BE2C (cell line): ENCODE results near the gene KHSRP.

Experiments
- DNase-seq: peaks from one replicate; pipeline ENCODE4 v3.0.0-alpha.2; 2020
- H3K27me3 ChIP-seq: fragments of 250-450 bp; sonication (Bioruptor Pico); 2 replicates; pipeline ENCODE4 v1.5.1; 2020; ENCODE audit warnings: mild to moderate bottlenecking
- H3K36me3 ChIP-seq: fragments of 250-450 bp; sonication (Bioruptor Pico); 2 replicates; pipeline ENCODE4 v1.5.1; 2020; ENCODE audit warnings: mild to moderate bottlenecking
- H3K4me1 ChIP-seq: fragments of 250-450 bp; sonication (Bioruptor Pico); 2 replicates; pipeline ENCODE4 v1.5.1; 2020
- H3K4me3 ChIP-seq: 2 replicates; pipeline ENCODE4 v1.5.1; 2011; ENCODE audit warnings: low read depth, low read length
- H3K9me3 ChIP-seq: fragments of 250-450 bp; sonication (Bioruptor Pico); 2 replicates; pipeline ENCODE4 v1.5.1; 2020
- TF ChIP-seq, protein P1 (sequence below): IDR thresholded peaks from 2 replicates; pipeline ENCODE4 v1.5.1; 2012; ENCODE audit warnings: mild to moderate bottlenecking, low read depth, low read length

The KHSRP gene

DNA sequence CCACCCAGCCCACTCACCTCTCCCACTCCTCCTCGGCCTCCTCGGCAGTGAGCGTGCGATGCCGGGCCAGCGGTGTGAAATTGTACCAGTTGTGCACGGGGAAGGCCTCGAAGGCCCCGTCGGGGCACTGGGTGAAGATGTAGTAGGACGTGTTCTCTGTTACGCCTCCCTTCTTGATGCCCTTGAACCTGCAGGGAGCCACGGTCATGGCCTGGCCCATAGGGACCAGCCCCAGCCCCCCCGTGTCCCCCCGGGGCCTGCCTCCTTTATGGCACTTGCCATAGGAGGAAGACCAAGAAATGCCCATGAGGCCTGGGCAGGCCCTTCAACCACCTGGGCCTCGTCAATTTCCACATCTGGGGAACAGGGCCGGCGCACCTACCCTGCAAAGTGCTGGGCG lies 37.2 kb downstream of the KHSRP start:
- Histone ChIP-seq H3K36me3 (peaks cover 65% of the 10 kb centered on the region), H3K27me3 (no peaks in the 10 kb centered on the region), H3K9me3 (no peaks in the 10 kb centered on the region), H3K4me1 (peaks cover 3% of the 10 kb centered on the region; the same call in 1 of the 2 replicates), H3K4me3 (no peak overlapping the region)
- no peak for DNase-seq
- TF ChIP-seq, protein P1, sequence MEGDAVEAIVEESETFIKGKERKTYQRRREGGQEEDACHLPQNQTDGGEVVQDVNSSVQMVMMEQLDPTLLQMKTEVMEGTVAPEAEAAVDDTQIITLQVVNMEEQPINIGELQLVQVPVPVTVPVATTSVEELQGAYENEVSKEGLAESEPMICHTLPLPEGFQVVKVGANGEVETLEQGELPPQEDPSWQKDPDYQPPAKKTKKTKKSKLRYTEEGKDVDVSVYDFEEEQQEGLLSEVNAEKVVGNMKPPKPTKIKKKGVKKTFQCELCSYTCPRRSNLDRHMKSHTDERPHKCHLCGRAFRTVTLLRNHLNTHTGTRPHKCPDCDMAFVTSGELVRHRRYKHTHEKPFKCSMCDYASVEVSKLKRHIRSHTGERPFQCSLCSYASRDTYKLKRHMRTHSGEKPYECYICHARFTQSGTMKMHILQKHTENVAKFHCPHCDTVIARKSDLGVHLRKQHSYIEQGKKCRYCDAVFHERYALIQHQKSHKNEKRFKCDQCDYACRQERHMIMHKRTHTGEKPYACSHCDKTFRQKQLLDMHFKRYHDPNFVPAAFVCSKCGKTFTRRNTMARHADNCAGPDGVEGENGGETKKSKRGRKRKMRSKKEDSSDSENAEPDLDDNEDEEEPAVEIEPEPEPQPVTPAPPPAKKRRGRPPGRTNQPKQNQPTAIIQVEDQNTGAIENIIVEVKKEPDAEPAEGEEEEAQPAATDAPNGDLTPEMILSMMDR, result no peak

DNA sequence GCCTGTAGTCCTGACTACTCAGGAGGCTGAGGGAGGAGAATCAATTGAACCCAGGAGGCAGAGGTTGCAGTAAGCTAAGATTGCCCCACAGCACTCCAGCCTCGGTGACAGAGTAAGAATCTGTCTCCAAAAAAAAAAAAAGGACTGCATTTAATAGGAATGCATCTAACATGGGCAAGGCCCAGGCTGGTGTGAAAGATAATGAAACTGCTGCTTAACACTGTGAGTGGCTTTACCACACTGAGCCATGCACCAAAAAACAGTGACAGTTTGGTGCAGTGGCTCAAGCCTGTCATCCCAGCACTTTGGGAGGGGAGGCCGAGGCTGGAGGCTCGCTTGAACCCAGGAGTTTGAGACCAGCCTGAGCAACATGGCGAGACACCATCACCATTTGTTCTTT lies 40.2 kb downstream of the KHSRP start:
- H3K4me3 ChIP-seq, result no peak overlapping the region
- TF ChIP-seq, protein P1, result no peak
- no peaks in the 10 kb centered on the region for H3K9me3 ChIP-seq
- no peak for DNase-seq
- no peaks in the 10 kb centered on the region for H3K27me3 ChIP-seq
- no peaks in the 10 kb centered on the region for H3K4me1 ChIP-seq
- peaks cover 83% of the 10 kb centered on the region for H3K36me3 ChIP-seq

DNA sequence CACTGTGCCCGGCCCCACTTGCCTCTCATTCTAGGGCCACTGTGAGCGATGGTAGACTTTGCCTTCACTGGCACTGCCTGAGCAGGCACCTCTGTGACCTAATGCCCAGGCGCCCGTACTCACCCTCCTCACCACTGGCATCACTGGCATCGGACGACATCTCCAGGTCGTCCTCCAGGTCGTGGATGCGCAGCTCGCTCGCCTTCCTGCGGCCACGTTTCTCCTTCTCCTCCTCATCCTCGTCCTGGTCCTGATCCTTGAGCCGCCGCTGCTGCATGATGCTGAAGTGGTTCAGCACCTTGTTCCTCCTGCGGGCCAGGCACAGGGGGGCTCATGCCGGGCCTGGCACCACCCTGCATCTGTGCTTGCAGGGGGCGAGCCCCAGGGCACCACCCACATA lies 41.4 kb downstream of the KHSRP start:
- Histone ChIP-seq H3K4me3 (no peak overlapping the region), H3K36me3 (peaks cover 80% of the 10 kb centered on the region), H3K4me1 (no peaks in the 10 kb centered on the region), H3K9me3 (no peaks in the 10 kb centered on the region), H3K27me3 (no peaks in the 10 kb centered on the region)
- TF ChIP-seq, protein P1, result no peak
- DNase-seq, result no peak

DNA sequence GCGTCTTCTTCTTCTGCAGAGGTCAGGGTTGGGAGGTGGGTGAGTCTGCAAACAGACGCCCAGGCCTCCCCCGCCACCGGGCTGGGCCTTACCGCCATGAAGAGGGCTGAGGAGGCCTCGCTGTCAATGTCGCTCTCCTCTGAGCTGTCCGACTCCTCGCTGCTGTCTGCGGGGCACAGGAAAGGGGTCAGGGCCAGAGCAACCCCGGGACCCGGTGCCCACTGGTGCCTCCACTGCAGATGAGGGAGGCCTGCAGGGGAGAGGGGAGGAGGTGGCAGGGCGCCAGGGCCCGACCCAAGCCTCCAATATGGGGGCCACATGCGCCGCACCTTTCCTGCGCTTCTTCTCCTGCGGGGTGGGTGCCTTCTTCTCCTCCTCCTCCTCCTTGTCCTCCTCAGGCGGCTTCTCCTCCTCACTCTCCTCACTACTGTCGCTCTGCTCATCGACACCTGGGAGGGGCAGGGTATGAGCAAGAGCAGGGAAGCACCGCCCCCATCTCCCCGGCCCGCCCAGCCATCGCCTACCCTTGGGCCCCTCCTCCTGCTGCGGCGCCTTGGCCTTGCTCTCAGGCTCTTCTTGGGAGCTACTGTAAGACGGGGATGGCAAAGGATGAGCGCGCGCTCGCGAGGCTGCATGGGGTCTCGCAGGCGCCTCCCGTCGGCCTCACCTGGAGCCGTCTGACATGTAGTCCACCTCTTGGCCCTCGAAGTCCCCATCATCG lies 43.4 kb downstream of the KHSRP start:
- TF ChIP-seq, protein P1, result no peak
- Histone ChIP-seq H3K4me1 (no peaks in the 10 kb centered on the region), H3K9me3 (no peaks in the 10 kb centered on the region), H3K36me3 (peaks cover 61% of the 10 kb centered on the region), H3K27me3 (no peaks in the 10 kb centered on the region), H3K4me3 (no peak overlapping the region)
- DNase-seq, result no peak

DNA sequence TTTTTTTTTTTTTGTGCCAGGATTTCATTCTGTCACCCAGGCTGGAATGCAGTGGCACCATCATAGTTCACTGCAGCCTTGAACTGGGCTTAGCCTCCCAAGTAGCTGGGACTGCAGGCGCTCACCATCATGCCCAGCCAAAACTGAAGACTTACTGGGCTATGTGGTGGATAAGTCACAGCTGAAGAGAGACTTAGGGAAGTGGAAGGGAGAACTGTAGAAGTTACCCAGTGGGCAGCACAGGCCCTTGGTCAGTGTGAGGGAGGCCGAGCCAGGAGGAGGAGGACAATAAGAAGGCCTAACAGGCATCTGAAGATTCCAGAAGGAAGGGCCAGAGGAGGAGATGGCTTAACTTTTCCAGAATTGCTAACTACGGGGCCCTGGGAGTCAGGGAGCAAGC lies 44.9 kb downstream of the KHSRP start:
- Histone ChIP-seq H3K36me3 (peaks cover 51% of the 10 kb centered on the region), H3K9me3 (no peaks in the 10 kb centered on the region), H3K4me1 (no peaks in the 10 kb centered on the region), H3K4me3 (no peak overlapping the region), H3K27me3 (no peaks in the 10 kb centered on the region)
- TF ChIP-seq, protein P1, result no peak
- DNase-seq, result no peak

DNA sequence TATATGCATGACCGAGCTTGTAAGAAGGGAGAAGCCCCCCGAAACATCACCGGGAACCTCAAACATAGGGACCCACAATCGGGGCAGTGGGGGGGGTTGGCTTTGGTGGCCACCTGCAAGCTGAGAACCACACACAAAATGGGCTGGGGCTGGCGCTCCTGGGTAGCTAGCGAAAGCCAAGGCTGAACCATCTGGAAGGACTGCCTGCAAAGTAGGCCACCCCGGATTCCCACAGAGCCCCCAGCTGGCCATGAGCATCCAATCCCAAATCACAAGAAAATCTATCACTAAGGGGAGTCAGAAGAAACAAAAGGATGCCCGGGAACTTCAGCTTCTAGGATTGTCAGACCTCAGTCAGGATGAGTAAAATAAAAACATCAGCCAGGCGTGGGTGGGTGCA lies 46.1 kb downstream of the KHSRP start:
- Histone ChIP-seq H3K27me3 (no peaks in the 10 kb centered on the region), H3K36me3 (peaks cover 43% of the 10 kb centered on the region), H3K9me3 (no peaks in the 10 kb centered on the region), H3K4me1 (peaks cover 8% of the 10 kb centered on the region), H3K4me3 (no peak overlapping the region)
- TF ChIP-seq, protein P1, result no peak
- DNase-seq, result no peak
